CD4-positive, alpha-beta T cell treated with Interleukin-6 at 100 ng/mL for 8 hours (primary cell): ENCODE results near the gene LIMA1.
"Not testable (repeated sequence)": the region's sequence is repeated elsewhere in the genome, so short reads cannot be mapped to it uniquely, and the experiment has no call there.

Source experiments
- DNase-seq: peaks from one replicate; pipeline ENCODE4 v3.0.0-alpha.2; 2020; ENCODE audit warnings: mixed read lengths, low spot score

LIMA1 gene

GRCh38 chr12:50185970-50186663, 97.2 kb downstream of the LIMA1 start:
- no peak for DNase-seq

- DNase-seq: no peak
These were observed 97.9 kb downstream of the LIMA1 start for GRCh38 chr12:50185301-50185895.

- no peak for DNase-seq
These were observed 99.1 kb downstream of the LIMA1 start for GRCh38 chr12:50184261-50184660.

GRCh38 chr12:50182461-50182860, 100.9 kb downstream of the LIMA1 start:
- DNase-seq: no peak

- DNase-seq: no peak
These were observed 101.6 kb downstream of the LIMA1 start for GRCh38 chr12:50181691-50182090.

- DNase-seq: no peak
These were observed 107.6 kb downstream of the LIMA1 start for GRCh38 chr12:50175716-50176026.

GRCh38 chr12:50174971-50175715, 108.2 kb downstream of the LIMA1 start:
- peak; percentile 53 for DNase-seq

GRCh38 chr12:50167049-50167828, 116.1 kb downstream of the LIMA1 start, which contains the start of gene CERS5:
Gene CERS5, minus strand, starts transcription at chr12:50167369. Its CDS starts 72 bp downstream, at chr12:50167297.
- peak; percentile 98 for DNase-seq

- no peak for DNase-seq
These were observed 116.6 kb downstream of the LIMA1 start for GRCh38 chr12:50166799-50167048.

- no peak for DNase-seq
These were observed 118.4 kb downstream of the LIMA1 start for GRCh38 chr12:50164963-50165362.

- DNase-seq: no peak
These were observed 121.1 kb downstream of the LIMA1 start for GRCh38 chr12:50162230-50162629.

GRCh38 chr12:50160643-50161042, 122.7 kb downstream of the LIMA1 start:
- no peak for DNase-seq

- DNase-seq: no peak
These were observed 126.1 kb downstream of the LIMA1 start for GRCh38 chr12:50157259-50157658.

GRCh38 chr12:50156641-50157040, 126.7 kb downstream of the LIMA1 start:
- DNase-seq: no peak

- DNase-seq: not testable (repeated sequence)
These were observed 128.4 kb downstream of the LIMA1 start for GRCh38 chr12:50154947-50155346.

GRCh38 chr12:50151047-50151687, 132.2 kb downstream of the LIMA1 start:
- no peak for DNase-seq

GRCh38 chr12:50149311-50149710, 134.0 kb downstream of the LIMA1 start:
- DNase-seq: no peak

- not testable (repeated sequence) for DNase-seq
These were observed 135.3 kb downstream of the LIMA1 start for GRCh38 chr12:50148011-50148410.

GRCh38 chr12:50147281-50147680, 136.0 kb downstream of the LIMA1 start:
- no peak for DNase-seq

GRCh38 chr12:50145439-50145838, 137.9 kb downstream of the LIMA1 start:
- no peak for DNase-seq

GRCh38 chr12:50142993-50143392, 140.3 kb downstream of the LIMA1 start:
- DNase-seq: no peak

GRCh38 chr12:50132505-50133135, 150.7 kb downstream of the LIMA1 start:
- peak; percentile 37 for DNase-seq
